COLO668 (cell line): ENCODE data around the gene SLC43A3.

Source experiments
- DNase-seq: peaks from one replicate; lab custom pipeline; 2025; ENCODE audit not compliant: unreplicated experiment; lab: John Stamatoyannopoulos, UW

SLC43A3 gene

GRCh38 chr11:57430952-57431351 is 4.0 kb upstream of the SLC43A3 start:
- DNase-seq, result no peak

GRCh38 chr11:57429946-57430345 is 3.0 kb upstream of the SLC43A3 start:
- DNase-seq, result no peak

GRCh38 chr11:57428643-57429042 is 1.7 kb upstream of the SLC43A3 start:
- DNase-seq, result no peak

GRCh38 chr11:57427727-57428082 is 784 bp upstream of the SLC43A3 start:
- no peak for DNase-seq

- peak; percentile 11 for DNase-seq
Observed at GRCh38 chr11:57426439-57426928, 437 bp downstream of the SLC43A3 start.

- DNase-seq, result no peak
Observed at GRCh38 chr11:57425565-57426438, 1.1 kb downstream of the SLC43A3 start.

- peak; percentile 60 for DNase-seq
Observed at GRCh38 chr11:57424792-57425564, 1.9 kb downstream of the SLC43A3 start.

GRCh38 chr11:57424137-57424791 is 2.7 kb downstream of the SLC43A3 start:
- no peak for DNase-seq

GRCh38 chr11:57422669-57423068 is 4.3 kb downstream of the SLC43A3 start:
- no peak for DNase-seq

GRCh38 chr11:57421805-57422204 is 5.1 kb downstream of the SLC43A3 start:
- DNase-seq, result no peak

GRCh38 chr11:57421066-57421465 is 5.9 kb downstream of the SLC43A3 start:
- DNase-seq, result no peak

- DNase-seq, result no peak
Observed at GRCh38 chr11:57419146-57419545, 7.8 kb downstream of the SLC43A3 start.

- no peak for DNase-seq
Observed at GRCh38 chr11:57418131-57418530, 8.8 kb downstream of the SLC43A3 start.

- DNase-seq, result no peak
Observed at GRCh38 chr11:57417056-57417455, 9.9 kb downstream of the SLC43A3 start.

GRCh38 chr11:57416436-57416835 is 10.5 kb downstream of the SLC43A3 start:
- DNase-seq, result no peak

GRCh38 chr11:57414612-57415212 is 12.2 kb downstream of the SLC43A3 start:
- no peak for DNase-seq

GRCh38 chr11:57413681-57414080 is 13.2 kb downstream of the SLC43A3 start:
- DNase-seq, result no peak

- DNase-seq, result no peak
Observed at GRCh38 chr11:57410287-57410686, 16.6 kb downstream of the SLC43A3 start.

- DNase-seq, result no peak
Observed at GRCh38 chr11:57409321-57410100, 17.4 kb downstream of the SLC43A3 start.

GRCh38 chr11:57408771-57409170 is 18.1 kb downstream of the SLC43A3 start:
- DNase-seq, result no peak
